Activated CD4-positive, alpha-beta T cell treated with anti-CD3 and anti-CD28 coated beads, Interleukin-2, amount 50 U/mL, for 4 hours (primary cell): Measurements from ENCODE around the gene MIB2.
"Not testable (repeated sequence)": the region's sequence is repeated elsewhere in the genome, so short reads cannot be mapped to it uniquely, and the experiment has no call there.

ENCODE experiments used
- DNase-seq, 2 experiments: peaks; one replicate each; pipeline ENCODE4 v3.0.0-alpha.2; 2020

MIB2 gene

GRCh38 chr1:1615256-1616044, at the start of gene MIB2:
Gene MIB2, plus strand, starts transcription at chr1:1615500. Its CDS starts 7,953 bp downstream, at chr1:1623453.
- peak; percentile 93 to 95 for DNase-seq

- no peak for DNase-seq
Observed at GRCh38 chr1:1567152-1567875, 48.0 kb upstream of the MIB2 start.

- DNase-seq, result no peak
Observed at GRCh38 chr1:1567891-1568291, 47.4 kb upstream of the MIB2 start.

GRCh38 chr1:1569341-1569740, 46.0 kb upstream of the MIB2 start:
- no peak for DNase-seq

GRCh38 chr1:1573843-1574720, 41.2 kb upstream of the MIB2 start:
- DNase-seq, result peak; percentile 47 to 48

- peak; percentile 88 to 90 for DNase-seq
Observed at GRCh38 chr1:1574721-1575537, 40.4 kb upstream of the MIB2 start, which contains the start of gene SSU72. Gene SSU72, minus strand, starts transcription at chr1:1574863. Its CDS starts 306 bp downstream, at chr1:1574557.

- no peak for DNase-seq
Observed at GRCh38 chr1:1577367-1578011, 37.8 kb upstream of the MIB2 start.

GRCh38 chr1:1578371-1578940, 36.8 kb upstream of the MIB2 start:
- DNase-seq, result no peak

GRCh38 chr1:1582585-1583346, 32.5 kb upstream of the MIB2 start:
- no peak for DNase-seq

- DNase-seq, result no peak
Observed at GRCh38 chr1:1583347-1584010, 31.8 kb upstream of the MIB2 start.

GRCh38 chr1:1591452-1591851, 23.8 kb upstream of the MIB2 start:
- no peak for DNase-seq

GRCh38 chr1:1593834-1594601, 21.3 kb upstream of the MIB2 start:
- DNase-seq, result no peak

- DNase-seq, result no peak
Observed at GRCh38 chr1:1594602-1595260, 20.6 kb upstream of the MIB2 start.

- DNase-seq, result not testable (repeated sequence)
Observed at GRCh38 chr1:1595341-1595740, 20.0 kb upstream of the MIB2 start.

- DNase-seq, result no peak
Observed at GRCh38 chr1:1596493-1597274, 18.6 kb upstream of the MIB2 start.

GRCh38 chr1:1597275-1597930, 17.9 kb upstream of the MIB2 start:
- no peak for DNase-seq

GRCh38 chr1:1598051-1598719, 17.1 kb upstream of the MIB2 start:
- DNase-seq, result no peak
